RWPE1 (cell line): ENCODE measurements around the gene MYH14.

Experiments
- CTCF ChIA-PET: fragments of 350-600 bp; sonication (Branson Sonifier 250); formaldehyde crosslinking; extraction: SDS; loops from one replicate; lab custom pipeline; 2021; lab: Yijun Ruan, JAX
- POLR2A ChIA-PET: fragments of 400-600 bp; formaldehyde crosslinking; extraction: SDS; loops from one replicate; lab custom pipeline; 2020; ENCODE audit warnings: antibody characterized with exemption; ENCODE audit not compliant: low non-redundant PET; lab: Yijun Ruan, JAX
- DNase-seq: peaks from one replicate; pipeline ENCODE4 v3.0.0; 2012; ENCODE audit warnings: low spot score
- H3K27ac ChIP-seq: fragments of 450-650 bp; 2 replicates; pipeline ENCODE4 v1.5.1; 2017
- TF ChIP-seq, protein P1 (sequence below): fragments of 450-650 bp; conservative IDR thresholded peaks from 2 replicates; pipeline ENCODE4 v1.5.1; 2017; ENCODE audit warnings: low read depth, mild to moderate bottlenecking

Gene MYH14

GRCh38 chr19:50167314-50167721 is 36.1 kb upstream of the MYH14 start:
- TF ChIP-seq, protein P1, sequence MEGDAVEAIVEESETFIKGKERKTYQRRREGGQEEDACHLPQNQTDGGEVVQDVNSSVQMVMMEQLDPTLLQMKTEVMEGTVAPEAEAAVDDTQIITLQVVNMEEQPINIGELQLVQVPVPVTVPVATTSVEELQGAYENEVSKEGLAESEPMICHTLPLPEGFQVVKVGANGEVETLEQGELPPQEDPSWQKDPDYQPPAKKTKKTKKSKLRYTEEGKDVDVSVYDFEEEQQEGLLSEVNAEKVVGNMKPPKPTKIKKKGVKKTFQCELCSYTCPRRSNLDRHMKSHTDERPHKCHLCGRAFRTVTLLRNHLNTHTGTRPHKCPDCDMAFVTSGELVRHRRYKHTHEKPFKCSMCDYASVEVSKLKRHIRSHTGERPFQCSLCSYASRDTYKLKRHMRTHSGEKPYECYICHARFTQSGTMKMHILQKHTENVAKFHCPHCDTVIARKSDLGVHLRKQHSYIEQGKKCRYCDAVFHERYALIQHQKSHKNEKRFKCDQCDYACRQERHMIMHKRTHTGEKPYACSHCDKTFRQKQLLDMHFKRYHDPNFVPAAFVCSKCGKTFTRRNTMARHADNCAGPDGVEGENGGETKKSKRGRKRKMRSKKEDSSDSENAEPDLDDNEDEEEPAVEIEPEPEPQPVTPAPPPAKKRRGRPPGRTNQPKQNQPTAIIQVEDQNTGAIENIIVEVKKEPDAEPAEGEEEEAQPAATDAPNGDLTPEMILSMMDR: no peak
- no peak overlapping the region for H3K27ac ChIP-seq
- CTCF ChIA-PET: no interaction called here
- POLR2A ChIA-PET: no interaction called here
- no peak for DNase-seq

- POLR2A ChIA-PET: no interaction called here
- CTCF ChIA-PET: interaction anchor here (0.5 kb wide), 1 partner anchor 19 kb away, joined by 3 read pairs; no protein-coding TSS in a partner anchor
- TF ChIP-seq, protein P1: no peak
- no peak overlapping the region for H3K27ac ChIP-seq
- DNase-seq: no peak
Measured at GRCh38 chr19:50171752-50172151, 31.7 kb upstream of the MYH14 start.

DNA sequence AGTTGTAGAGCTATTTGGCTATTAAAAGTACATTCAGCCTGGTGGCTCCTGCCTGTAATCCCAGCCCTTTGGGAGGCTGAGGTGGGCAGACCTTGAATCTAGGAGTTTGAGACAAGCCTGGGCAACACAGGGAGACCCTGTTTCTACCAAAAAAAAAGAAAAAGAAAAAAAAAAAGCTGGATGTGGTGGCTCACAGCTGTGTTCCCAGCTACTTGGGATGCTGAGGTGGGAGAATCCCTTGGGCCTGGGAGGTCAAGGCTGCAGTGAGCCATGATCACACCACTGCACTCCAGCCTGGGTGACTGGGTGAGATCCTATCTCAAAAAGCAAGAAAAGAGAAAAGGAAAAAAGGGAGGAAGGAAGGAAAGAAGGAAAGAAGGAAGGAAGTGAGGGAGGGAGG is 30.7 kb upstream of the MYH14 start:
- DNase-seq: no peak
- no peak overlapping the region for H3K27ac ChIP-seq
- ChIA-PET CTCF (interaction anchor here (0.6 kb wide), 1 partner anchor 21 kb away, joined by 3 read pairs; no protein-coding TSS in a partner anchor), POLR2A (no interaction called here)
- TF ChIP-seq, protein P1: no peak

- TF ChIP-seq, protein P1: no peak
- CTCF ChIA-PET: no interaction called here
- no peak for DNase-seq
- H3K27ac ChIP-seq: no peak overlapping the region
- POLR2A ChIA-PET: no interaction called here
Measured at GRCh38 chr19:50173127-50173526, 30.3 kb upstream of the MYH14 start.

DNA sequence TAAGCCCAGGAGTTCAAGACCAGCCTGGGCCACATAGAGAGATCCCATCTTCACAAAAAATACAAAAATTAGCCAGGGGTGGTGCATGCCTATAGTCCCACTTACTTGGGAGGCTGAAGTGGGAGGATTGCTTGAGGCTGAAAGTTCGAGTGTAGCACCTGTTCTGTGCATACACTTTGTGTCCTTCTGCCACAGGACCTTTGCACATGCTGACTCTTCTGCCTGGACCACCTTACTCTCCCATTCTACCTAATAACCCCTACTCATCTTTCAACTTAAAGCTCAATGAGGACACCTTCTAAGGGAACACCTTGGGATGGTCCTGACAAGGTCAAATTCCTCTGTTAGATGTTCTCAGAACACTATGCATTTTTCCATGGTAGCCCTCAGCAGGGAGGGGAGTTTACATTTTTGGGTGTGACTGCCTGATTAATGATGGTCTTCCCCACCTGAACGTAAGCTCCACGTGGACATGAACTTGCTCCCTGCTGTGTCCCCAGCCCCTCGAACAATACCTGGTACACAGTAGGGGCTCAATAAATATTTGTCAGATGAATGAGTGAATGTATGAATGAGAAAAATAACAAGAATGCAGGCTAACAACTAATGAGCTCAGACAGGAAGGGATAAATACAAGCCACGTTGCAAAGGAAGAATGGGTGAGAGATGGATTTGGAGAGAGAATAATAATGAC is 29.2 kb upstream of the MYH14 start:
- ChIA-PET POLR2A (no interaction called here), CTCF (interaction anchor here (0.6 kb wide), 1 partner anchor 153 kb away, joined by 4 read pairs; no protein-coding TSS in a partner anchor)
- TF ChIP-seq, protein P1: no peak
- no peak overlapping the region for H3K27ac ChIP-seq
- DNase-seq: no peak

- ChIA-PET POLR2A (no interaction called here), CTCF (interaction anchor here (0.5 kb wide), 1 partner anchor 348 kb away, joined by 3 read pairs; no protein-coding TSS in a partner anchor)
- TF ChIP-seq, protein P1: no peak
- no peak overlapping the region for H3K27ac ChIP-seq
- no peak for DNase-seq
Measured at GRCh38 chr19:50175924-50176323, 27.5 kb upstream of the MYH14 start.
